GM18861 (cell line): ENCODE data around the gene ARL6IP4.

ENCODE experiments used
- ATAC-seq: cut with Tn5 transposase; IDR thresholded peaks from one replicate; pipeline ENCODE4 v1.9.1; 2021; ENCODE audit not compliant: unreplicated experiment

ARL6IP4 gene

GRCh38 chr12:122977655-122978392 lies 2.7 kb upstream of the ARL6IP4 start:
- ATAC-seq: no peak

DNA sequence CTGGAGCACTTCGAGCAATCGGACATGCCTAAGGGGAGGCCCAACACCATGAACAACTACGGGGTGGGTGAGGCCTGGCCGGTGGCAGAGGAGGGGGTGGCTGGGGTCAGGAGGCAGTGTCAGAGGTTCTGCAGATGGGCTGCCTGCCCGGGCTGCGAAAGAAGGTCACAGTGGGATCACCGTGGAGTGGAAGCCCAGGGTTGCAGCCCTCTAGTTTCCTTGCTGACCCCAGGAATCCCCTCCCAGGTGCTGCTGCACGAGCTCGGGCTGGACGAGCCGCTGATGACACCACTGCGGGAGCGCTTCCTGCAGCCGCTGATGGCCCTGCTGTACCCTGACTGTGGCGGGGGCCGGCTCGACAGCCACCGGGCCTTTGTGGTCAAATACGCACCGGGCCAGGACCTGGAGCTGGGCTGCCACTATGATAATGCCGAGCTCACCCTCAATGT lies 1.9 kb upstream of the ARL6IP4 start:
- ATAC-seq: no peak

GRCh38 chr12:122979001-122979907 lies 1.2 kb upstream of the ARL6IP4 start:
- ATAC-seq: no peak

GRCh38 chr12:122979908-122980182 lies 636 bp upstream of the ARL6IP4 start:
- ATAC-seq: no peak

DNA sequence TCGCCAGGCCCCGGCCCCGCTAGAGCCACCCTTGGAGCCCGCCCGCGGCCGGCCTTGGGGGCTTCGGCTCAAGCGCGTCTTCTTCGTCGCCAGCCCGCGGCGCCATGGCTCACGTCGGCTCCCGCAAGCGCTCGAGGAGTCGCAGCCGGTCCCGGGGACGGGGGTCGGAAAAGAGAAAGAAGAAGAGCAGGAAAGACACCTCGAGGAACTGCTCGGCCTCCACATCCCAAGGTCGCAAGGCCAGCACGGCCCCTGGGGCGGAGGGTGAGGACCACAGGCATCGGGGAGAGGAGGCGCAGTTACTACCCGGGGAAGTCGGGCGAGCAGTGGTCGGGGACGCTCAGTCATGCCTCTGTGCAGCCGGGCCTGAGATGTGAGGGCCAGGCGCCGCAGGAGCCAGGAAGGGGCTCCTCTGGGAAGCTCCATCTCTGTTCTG lies 573 bp downstream of the ARL6IP4 start:
- ATAC-seq: no peak

DNA sequence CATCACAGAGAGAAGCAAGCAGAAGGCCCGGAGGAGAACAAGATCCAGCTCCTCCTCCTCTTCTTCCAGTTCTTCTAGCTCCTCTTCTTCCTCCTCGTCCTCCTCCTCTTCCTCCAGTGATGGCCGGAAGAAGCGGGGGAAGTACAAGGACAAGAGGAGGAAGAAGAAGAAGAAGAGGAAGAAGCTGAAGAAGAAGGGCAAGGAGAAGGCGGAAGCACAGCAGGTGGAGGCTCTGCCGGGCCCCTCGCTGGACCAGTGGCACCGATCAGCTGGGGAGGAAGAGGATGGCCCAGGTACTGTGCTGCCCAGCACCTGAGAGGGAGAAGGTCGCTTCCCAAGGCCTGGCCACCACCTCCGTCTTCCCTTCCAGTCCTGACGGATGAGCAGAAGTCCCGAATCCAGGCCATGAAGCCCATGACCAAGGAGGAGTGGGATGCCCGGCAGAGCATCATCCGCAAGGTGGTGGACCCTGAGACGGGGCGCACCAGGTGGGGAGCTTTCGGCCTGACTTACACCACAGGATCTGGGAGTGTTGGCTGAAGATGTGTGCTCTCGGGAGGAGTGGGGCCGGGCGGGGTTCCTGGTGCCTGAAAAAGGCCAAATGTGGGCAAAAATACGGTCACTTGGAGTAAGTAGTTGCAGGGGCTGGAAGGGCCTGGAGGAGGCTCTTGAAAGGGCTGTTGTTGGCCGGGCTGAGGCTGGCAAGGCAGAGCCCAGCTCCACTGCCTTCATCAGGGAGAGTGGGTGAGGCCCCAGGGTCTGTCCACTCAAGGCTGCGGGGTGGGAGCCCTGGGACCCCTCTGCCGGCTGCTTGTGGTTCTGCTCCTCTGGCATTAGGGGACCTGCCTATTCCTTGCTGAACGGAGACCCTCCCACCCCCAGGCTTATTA lies 1.4 kb downstream of the ARL6IP4 start:
- no peak for ATAC-seq

- no peak for ATAC-seq
Observed at GRCh38 chr12:122982477-122982815, 2.0 kb downstream of the ARL6IP4 start.

DNA sequence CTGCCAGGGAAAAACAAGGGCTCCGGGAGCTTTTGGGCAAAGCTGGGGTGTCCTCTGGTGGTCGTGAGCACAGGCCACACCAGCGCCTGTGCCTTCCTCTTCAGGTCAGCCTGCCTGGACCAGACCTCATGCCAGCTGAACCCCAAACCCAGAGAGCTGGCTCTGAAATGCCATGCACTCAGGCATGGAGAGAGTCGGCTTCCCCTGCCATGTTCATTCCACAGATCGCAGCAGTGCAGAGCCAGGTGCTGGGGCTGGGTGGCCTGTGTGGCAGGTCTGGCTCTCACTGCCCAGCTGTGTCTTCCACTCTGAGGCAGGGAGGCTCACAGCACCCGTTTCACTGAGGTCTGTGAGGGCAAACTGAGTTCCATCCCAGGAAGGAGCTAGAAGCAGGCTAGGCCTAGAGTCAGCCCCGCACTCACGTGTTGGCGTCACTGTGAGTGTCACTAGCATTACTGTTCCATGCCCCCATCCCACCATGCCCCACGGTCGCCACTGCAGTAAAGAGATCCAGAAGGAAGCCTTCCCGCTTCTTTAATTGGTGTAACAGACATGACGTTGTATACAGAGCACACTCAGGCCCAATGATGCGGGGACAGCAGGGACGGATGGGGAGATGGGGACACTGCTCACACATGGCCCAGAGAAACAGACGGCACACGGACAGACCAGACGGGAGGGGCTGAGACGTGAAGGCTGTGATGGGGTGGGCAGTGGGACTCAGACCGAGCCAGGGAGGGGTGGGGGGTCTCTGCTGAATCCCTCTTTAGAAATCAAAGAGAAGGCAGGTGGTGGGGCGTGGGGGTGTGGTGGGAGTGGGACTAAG lies 2.7 kb downstream of the ARL6IP4 start:
- ATAC-seq: no peak

GRCh38 chr12:122983789-122984515 lies 3.5 kb downstream of the ARL6IP4 start:
- ATAC-seq: no peak

GRCh38 chr12:122984612-122985337 lies 4.3 kb downstream of the ARL6IP4 start:
- no peak for ATAC-seq

DNA sequence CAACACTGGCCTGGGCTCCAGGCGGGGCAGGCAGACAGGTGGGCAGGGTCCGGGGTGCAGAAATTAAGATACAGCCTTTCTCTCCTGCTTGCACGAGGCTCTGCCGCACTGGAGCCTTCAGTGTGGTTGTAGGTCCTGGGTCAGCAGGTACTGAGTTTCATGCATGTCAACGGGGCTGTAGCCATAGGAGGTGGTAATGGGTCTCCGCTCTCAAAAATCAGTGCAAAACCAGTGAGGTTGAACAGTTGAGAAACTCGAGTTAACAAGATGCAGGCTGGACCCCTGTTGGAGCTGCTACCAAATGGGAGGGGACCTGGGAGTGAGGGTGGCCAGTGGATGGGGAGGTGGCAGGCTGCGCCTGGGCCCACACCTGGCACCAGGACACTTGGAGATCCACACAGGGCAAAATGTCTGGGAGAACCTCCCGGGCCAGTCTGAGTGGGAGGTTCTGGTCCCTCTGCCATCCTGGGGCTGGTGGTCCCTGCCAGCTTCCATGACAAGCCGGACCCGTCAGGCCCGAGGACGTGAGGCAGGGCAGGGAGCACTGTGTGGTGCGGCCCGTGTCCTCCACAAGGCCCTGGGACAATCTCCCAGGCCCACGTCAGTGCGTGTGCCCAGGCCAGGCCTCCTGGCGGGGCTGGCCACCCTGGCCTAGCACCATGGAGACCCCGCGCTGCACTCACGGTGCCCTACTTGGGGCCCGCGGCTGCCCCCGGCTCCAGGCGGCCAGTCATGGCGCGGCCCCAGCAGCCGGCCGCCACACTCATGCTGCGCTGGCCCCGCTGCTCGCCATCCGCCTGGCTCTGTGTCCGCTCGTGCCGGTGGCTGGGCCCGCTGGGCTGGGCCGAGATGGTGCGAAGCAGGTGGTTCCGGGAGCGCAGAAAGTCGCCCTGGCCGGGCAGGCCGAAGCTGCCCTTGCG lies 5.1 kb downstream of the ARL6IP4 start:
- no peak for ATAC-seq

DNA sequence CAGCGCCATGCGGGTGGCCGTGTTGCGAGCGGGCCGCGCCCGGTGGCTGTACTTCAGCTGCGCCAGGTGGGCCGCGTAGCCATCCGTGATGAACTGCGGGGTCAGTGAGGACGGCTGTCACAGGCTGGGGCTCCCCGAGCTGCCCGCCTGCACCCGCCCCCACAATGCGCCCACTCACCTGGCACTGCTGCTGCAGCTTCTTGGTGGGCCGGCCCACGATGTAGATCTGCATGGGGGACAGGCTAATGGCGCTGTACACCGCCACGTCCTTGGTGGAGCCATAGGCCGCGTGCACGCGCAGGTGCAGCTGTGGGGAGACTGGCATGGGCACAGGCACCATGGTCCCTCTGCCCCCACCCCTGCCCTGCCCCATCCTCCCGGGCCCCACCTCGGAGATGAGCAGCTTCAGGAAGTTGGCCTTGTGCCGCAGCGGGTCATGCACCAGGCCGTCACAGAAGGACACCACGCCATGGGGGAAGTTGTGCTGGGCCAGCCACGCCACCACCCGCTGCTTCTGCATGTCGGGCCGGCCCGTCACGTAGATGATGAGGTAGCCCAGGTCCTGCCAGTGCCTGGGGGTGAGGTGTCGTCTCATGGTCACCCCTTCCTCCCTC lies 5.9 kb downstream of the ARL6IP4 start:
- ATAC-seq: no peak

GRCh38 chr12:122987086-122987951 lies 6.8 kb downstream of the ARL6IP4 start:
- ATAC-seq: no peak

DNA sequence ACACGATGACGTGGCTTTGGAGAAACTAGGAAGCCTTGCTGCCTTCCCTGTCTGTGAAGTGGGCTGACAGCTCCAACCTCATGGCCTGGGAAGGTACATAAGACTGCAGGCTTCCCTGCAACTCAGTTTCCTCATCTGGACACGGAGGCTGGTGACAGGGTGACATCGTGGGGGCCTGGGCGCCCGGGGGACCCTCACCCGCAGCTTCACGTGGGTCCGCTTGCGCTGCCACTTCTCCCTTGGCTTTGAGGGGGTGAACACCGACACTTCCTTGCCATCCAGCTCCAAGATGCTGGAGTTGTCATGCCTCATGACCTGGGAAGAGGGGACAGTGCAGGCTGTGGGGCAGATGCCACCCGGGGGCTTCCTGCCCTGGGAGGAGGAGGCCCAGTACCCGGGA lies 7.6 kb downstream of the ARL6IP4 start:
- no peak for ATAC-seq

DNA sequence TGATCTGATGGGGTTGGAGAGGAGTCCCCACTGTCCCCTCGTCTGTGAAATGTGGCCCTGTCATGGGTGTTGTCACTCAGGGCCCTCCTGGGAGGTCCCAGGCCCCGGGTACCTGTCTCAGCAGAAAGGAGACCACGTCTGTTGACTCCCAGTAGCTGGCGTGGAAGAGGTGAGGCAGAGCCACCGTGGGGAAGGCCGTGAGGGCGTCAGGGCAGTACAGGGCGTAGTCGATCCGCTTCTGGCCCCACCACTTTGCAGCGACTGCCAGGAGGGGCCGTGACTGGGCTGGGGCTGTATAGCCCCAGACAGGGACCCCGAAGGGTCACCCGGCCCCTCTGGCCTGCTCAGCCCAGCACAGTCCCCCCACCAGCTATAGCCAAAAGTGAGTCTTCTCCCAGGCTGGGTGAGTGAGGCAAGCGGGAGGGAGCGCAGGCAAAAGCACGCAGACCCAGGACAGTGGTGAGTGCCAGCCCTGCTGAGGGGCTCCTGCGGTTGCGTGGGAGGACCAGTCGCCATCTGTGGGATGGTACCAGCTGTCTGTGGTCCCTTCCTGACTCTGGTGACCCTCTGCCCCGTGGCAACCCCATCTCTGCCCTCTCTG lies 8.2 kb downstream of the ARL6IP4 start:
- ATAC-seq: no peak

DNA sequence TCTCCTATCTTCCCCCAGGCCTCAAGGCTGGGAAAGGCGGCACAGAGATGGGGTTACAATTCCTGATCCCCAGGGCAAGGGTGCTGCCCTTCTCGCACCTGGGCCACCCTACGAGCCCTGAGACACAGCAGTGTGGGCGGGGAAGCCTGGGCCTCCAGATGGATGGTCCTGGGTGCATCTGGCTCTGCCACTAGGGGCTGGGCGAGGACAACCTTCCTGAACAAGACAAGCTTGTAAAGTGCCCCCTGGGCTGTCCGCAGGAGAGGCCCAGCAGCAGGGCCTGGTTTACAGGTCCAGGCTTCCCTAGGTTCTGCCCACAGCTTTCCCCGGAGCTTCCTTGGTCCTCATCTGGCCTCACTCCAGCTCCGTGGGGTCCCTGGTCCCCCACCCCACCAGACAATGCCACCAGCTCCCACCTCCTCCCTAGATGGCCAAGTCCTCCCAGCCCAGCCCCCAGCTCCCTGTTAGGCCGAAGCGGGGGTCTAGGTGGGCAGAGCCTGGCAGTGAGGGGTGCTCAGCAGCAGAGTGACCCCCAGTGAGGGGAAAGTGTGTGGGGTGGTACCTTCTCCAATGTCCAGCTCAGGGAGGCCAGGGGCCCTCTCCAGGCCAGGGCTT lies 8.9 kb downstream of the ARL6IP4 start:
- ATAC-seq: no peak
